ENCODE results near the gene THOC6. TPM values are rescaled to one million over a fixed set of nuclear protein-coding genes. Genes with fewer than 3 reads are reported as not detected.
A peak's percentile ranks its signal among the peaks of the same experiment; 100 is the strongest.

The THOC6 gene
- total RNA-seq, 2 donors from 2014 or later = 11.7 to 21.8 TPM

GRCh38 chr16:3035972-3036725, 12.3 kb downstream of the THOC6 start:
- Histone ChIP-seq H3K9me3 (no peaks in the 10 kb centered on the region), H3K4me1 (peaks cover 68% of the 10 kb centered on the region), H3K27me3 (no peaks in the 10 kb centered on the region), H3K36me3 (replicated peaks in 1 of 2; ENCODE audit: insufficient read depth in 1 of 2, low read depth in 2 of 2) (no peaks in the 10 kb centered on the region), H3K27ac (peak overlapping the region; percentile 95), H3K4me3 (peak overlapping the region; percentile 52 to 92)
- peak; percentile 59 for ATAC-seq
- intact Hi-C loops (cut with DNase I) = no loop called here
- 0 to 1% methylated on average over 4 to 36 of the region's 40 CpGs for WGBS, 2 donors
- TF ChIP-seq POLR2A (IDR thresholded peaks at IDR 0.05) (peak; percentile 38 to 52 (median 51)), CTCF (IDR thresholded peaks at IDR 0.05) (no peak)
- DNase-seq = peak; percentile 68 to 85 (median 76)

- H3K4me3 ChIP-seq = peak within 1 kb of the TSS; percentile 52 to 92
- ATAC-seq (peak; percentile 64), DNase-seq (peak; percentile 79 to 87 (median 82))
- H3K9me3 ChIP-seq = no peaks in the 10 kb centered on the region
- H3K36me3 ChIP-seq (replicated peaks in 1 of 2; ENCODE audit: insufficient read depth in 1 of 2, low read depth in 2 of 2) = no peaks in the 10 kb centered on the region
- intact Hi-C loops (cut with DNase I) = no loop called here
- H3K4me1 ChIP-seq = peaks cover 61% of the 10 kb centered on the region
- H3K27me3 ChIP-seq = no peaks in the 10 kb centered on the region
- H3K27ac ChIP-seq = peak within 1 kb of the TSS; percentile 95
- peak in 2 of 3 donors; percentile 18 to 57 for TF ChIP-seq POLR2A (IDR thresholded peaks at IDR 0.05)
- TF ChIP-seq CTCF (IDR thresholded peaks at IDR 0.05) = no peak
- 5 to 19% methylated on average over 5 to 42 of the region's 44 CpGs for WGBS, 2 donors
These were observed 13.0 kb downstream of the THOC6 start, which contains the start of gene BICDL2 for GRCh38 chr16:3036726-3037315. Gene BICDL2 (minus strand): TSS chr16:3036944. CDS start chr16:3035496, 1,448 bp downstream.

GRCh38 chr16:3038256-3038655, 14.4 kb downstream of the THOC6 start:
- no peaks in the 10 kb centered on the region for H3K27me3 ChIP-seq
- ATAC-seq = peak; percentile 79
- H3K27ac ChIP-seq = peak overlapping the region; percentile 57 to 84 (median 78)

GRCh38 chr16:3038896-3039295, 15.1 kb downstream of the THOC6 start:
- Histone ChIP-seq H3K36me3 (replicated peaks in 1 of 2; ENCODE audit: insufficient read depth in 1 of 2, low read depth in 2 of 2) (no peaks in the 10 kb centered on the region), H3K27ac (no peak overlapping the region), H3K4me1 (peaks cover 40% of the 10 kb centered on the region), H3K9me3 (no peaks in the 10 kb centered on the region), H3K4me3 (no peak overlapping the region), H3K27me3 (no peaks in the 10 kb centered on the region)
- TF ChIP-seq CTCF (IDR thresholded peaks at IDR 0.05) (no peak), POLR2A (IDR thresholded peaks at IDR 0.05) (no peak)
- no peak for DNase-seq
- ATAC-seq = no peak
- intact Hi-C loops (cut with DNase I) = no loop called here
- 89 to 94% methylated on average over 5 of the region's 5 CpGs for WGBS, 2 donors

More at GRCh38 chr16:3038256-3038655, 14.4 kb downstream of the THOC6 start:
- DNase-seq = peak; percentile 91 to 95 (median 94)
- Histone ChIP-seq H3K36me3 (replicated peaks in 1 of 2; ENCODE audit: insufficient read depth in 1 of 2, low read depth in 2 of 2) (no peaks in the 10 kb centered on the region), H3K4me1 (peaks cover 47% of the 10 kb centered on the region), H3K4me3 (no peak overlapping the region), H3K9me3 (no peaks in the 10 kb centered on the region)
- intact Hi-C loops (cut with DNase I) = no loop called here
- WGBS, 2 donors = 13 to 14% methylated on average over 7 to 11 of the region's 11 CpGs
- TF ChIP-seq CTCF (IDR thresholded peaks at IDR 0.05) (no peak), POLR2A (IDR thresholded peaks at IDR 0.05) (peak in 1 of 3 donors; percentile 11)

Data from body of pancreas (tissue), 4 donors.